Ectodermal cell (in vitro differentiated cells): ENCODE data around the gene FNDC3A.

ENCODE experiments used
- H3K27ac ChIP-seq: 2 replicates; pipeline ENCODE4 v1.7.0; 2013; ENCODE audit warnings: mild to moderate bottlenecking, low read depth, low read length; ENCODE audit not compliant: insufficient read depth, poor library complexity, severe bottlenecking
- H3K27me3 ChIP-seq: 2 replicates; pipeline ENCODE4 v1.7.0; 2013; ENCODE audit warnings: mild to moderate bottlenecking, low read length; ENCODE audit not compliant: insufficient read depth, control insufficient read depth, poor library complexity, severe bottlenecking
- H3K36me3 ChIP-seq: one replicate; pipeline ENCODE4 v1.7.0; 2013; ENCODE audit warnings: low read length; ENCODE audit not compliant: control insufficient read depth, insufficient read depth
- H3K4me1 ChIP-seq: one replicate; pipeline ENCODE4 v1.7.0; 2013; ENCODE audit warnings: low read length; ENCODE audit not compliant: control insufficient read depth, insufficient read depth
- H3K4me3 ChIP-seq: 2 replicates; pipeline ENCODE4 v1.7.0; 2013; ENCODE audit warnings: low read depth, low read length, control low read depth; ENCODE audit not compliant: insufficient read depth
- H3K9me3 ChIP-seq: 2 replicates; pipeline ENCODE4 v1.7.0; 2013; ENCODE audit warnings: mild to moderate bottlenecking, low read length, moderate library complexity; ENCODE audit not compliant: control insufficient read depth
- WGBS, 2 experiments: methylation state at CpG; one replicate each; pipeline ENCODE4 v1.1.7; 2013; ENCODE audit warnings: missing lambda C conversion rate in 2 of 2; 5-methylcytosine and 5-hydroxymethylcytosine counted together

The FNDC3A gene

GRCh38 chr13:49221590-49221965 is 245.9 kb downstream of the FNDC3A start:
- Histone ChIP-seq H3K4me3 (no peak overlapping the region), H3K4me1 (peaks cover 7% of the 10 kb centered on the region), H3K9me3 (no peaks in the 10 kb centered on the region), H3K27ac (no peak overlapping the region), H3K36me3 (no peaks in the 10 kb centered on the region), H3K27me3 (peaks cover 86% of the 10 kb centered on the region)
- WGBS, 2 experiments = 87% methylated on average over 4 of the region's 4 CpGs

GRCh38 chr13:49225223-49226042 is 249.7 kb downstream of the FNDC3A start:
- Histone ChIP-seq H3K27me3 (peaks cover 48% of the 10 kb centered on the region), H3K4me3 (no peak overlapping the region), H3K27ac (no peak overlapping the region), H3K36me3 (no peaks in the 10 kb centered on the region), H3K9me3 (no peaks in the 10 kb centered on the region), H3K4me1 (peaks cover 9% of the 10 kb centered on the region)
- 80 to 86% methylated on average over 4 to 5 of the region's 5 CpGs for WGBS, 2 experiments

- Histone ChIP-seq H3K36me3 (no peaks in the 10 kb centered on the region), H3K27ac (no peak overlapping the region), H3K9me3 (no peaks in the 10 kb centered on the region), H3K4me3 (no peak overlapping the region), H3K27me3 (peaks cover 36% of the 10 kb centered on the region), H3K4me1 (peaks cover 9% of the 10 kb centered on the region)
- WGBS, 2 experiments = 89 to 96% methylated on average over 5 of the region's 5 CpGs
Measured at GRCh38 chr13:49226613-49227012, 250.9 kb downstream of the FNDC3A start.

- Histone ChIP-seq H3K4me3 (no peak overlapping the region), H3K27me3 (no peaks in the 10 kb centered on the region), H3K36me3 (no peaks in the 10 kb centered on the region), H3K4me1 (no peaks in the 10 kb centered on the region), H3K9me3 (no peaks in the 10 kb centered on the region), H3K27ac (no peak overlapping the region)
- 94 to 96% methylated on average over 2 of the region's 3 CpGs for WGBS, 2 experiments
Measured at GRCh38 chr13:49234741-49235140, 259.0 kb downstream of the FNDC3A start.

GRCh38 chr13:49235856-49236431 is 260.2 kb downstream of the FNDC3A start:
- WGBS, 2 experiments = 90 to 94% methylated on average over 6 of the region's 6 CpGs
- no peaks in the 10 kb centered on the region for H3K36me3 ChIP-seq
- H3K27ac ChIP-seq = no peak overlapping the region
- H3K4me1 ChIP-seq = no peaks in the 10 kb centered on the region
- no peaks in the 10 kb centered on the region for H3K27me3 ChIP-seq
- no peaks in the 10 kb centered on the region for H3K9me3 ChIP-seq
- H3K4me3 ChIP-seq = no peak overlapping the region

GRCh38 chr13:49238621-49239020 is 262.9 kb downstream of the FNDC3A start:
- Histone ChIP-seq H3K36me3 (no peaks in the 10 kb centered on the region), H3K9me3 (no peaks in the 10 kb centered on the region), H3K4me1 (no peaks in the 10 kb centered on the region), H3K27ac (no peak overlapping the region), H3K27me3 (no peaks in the 10 kb centered on the region), H3K4me3 (no peak overlapping the region)
- WGBS, 2 experiments = 95 to 96% methylated on average over 2 of the region's 2 CpGs

- H3K4me1 ChIP-seq = no peaks in the 10 kb centered on the region
- H3K36me3 ChIP-seq = no peaks in the 10 kb centered on the region
- no peak overlapping the region for H3K4me3 ChIP-seq
- peaks cover 6% of the 10 kb centered on the region for H3K27me3 ChIP-seq
- no peaks in the 10 kb centered on the region for H3K9me3 ChIP-seq
- WGBS, 2 experiments = 38 to 52% methylated on average over 1 to 4 of the region's 4 CpGs
- no peak overlapping the region for H3K27ac ChIP-seq
Measured at GRCh38 chr13:49240017-49240416, 264.3 kb downstream of the FNDC3A start.

- 94 to 96% methylated on average over 7 of the region's 7 CpGs for WGBS, 2 experiments
- Histone ChIP-seq H3K9me3 (no peaks in the 10 kb centered on the region), H3K36me3 (no peaks in the 10 kb centered on the region), H3K4me1 (no peaks in the 10 kb centered on the region), H3K4me3 (no peak overlapping the region), H3K27ac (no peak overlapping the region), H3K27me3 (peaks cover 6% of the 10 kb centered on the region)
Measured at GRCh38 chr13:49241296-49241695, 265.6 kb downstream of the FNDC3A start.

- H3K4me1 ChIP-seq = no peaks in the 10 kb centered on the region
- no peak overlapping the region for H3K27ac ChIP-seq
- peaks cover 6% of the 10 kb centered on the region for H3K27me3 ChIP-seq
- H3K4me3 ChIP-seq = no peak overlapping the region
- no peaks in the 10 kb centered on the region for H3K9me3 ChIP-seq
- H3K36me3 ChIP-seq = no peaks in the 10 kb centered on the region
Measured at GRCh38 chr13:49245101-49245500, 269.4 kb downstream of the FNDC3A start.

- H3K36me3 ChIP-seq = no peaks in the 10 kb centered on the region
- no peaks in the 10 kb centered on the region for H3K9me3 ChIP-seq
- peak overlapping the region; percentile 75 for H3K4me3 ChIP-seq
- no peaks in the 10 kb centered on the region for H3K4me1 ChIP-seq
- peaks cover 6% of the 10 kb centered on the region for H3K27me3 ChIP-seq
- no peak overlapping the region for H3K27ac ChIP-seq
- 27% methylated on average over 4 of the region's 4 CpGs for WGBS, 2 experiments
Measured at GRCh38 chr13:49246850-49247642, 271.3 kb downstream of the FNDC3A start.
